H1 (cell line): ENCODE measurements around the gene SHROOM3. TPM values are rescaled to one million over a fixed set of nuclear protein-coding genes. Genes with fewer than 3 reads are reported as not detected.

ENCODE experiments used
- CTCF ChIA-PET: fragments of 300-600 bp; sonication (Branson Sonifier 250); formaldehyde crosslinking; loops from one replicate; lab custom pipeline; 2021; ENCODE audit not compliant: partially characterized antibody; lab: Charles Lee
- POLR2A ChIA-PET: fragments of 300-600 bp; sonication (Branson Sonifier 250); formaldehyde crosslinking; loops from one replicate; lab custom pipeline; 2021; ENCODE audit warnings: inconsistent platforms; ENCODE audit not compliant: partially characterized antibody; lab: Charles Lee
- DNase-seq, 2 experiments: peaks; one replicate each; pipeline versions ENCODE4 v3.0.0 to v3.0.0-alpha.2; 2010 to 2022; ENCODE audit warnings: low spot score in 2 of 2, low read depth in 1 of 2, mixed read lengths in 1 of 2
- FAIRE-seq: peaks from 2 replicates; lab custom pipeline; 2011; peaks lifted over from hg19 to GRCh38; lab: Jason Lieb, UNC
- H2AFZ ChIP-seq: 2 replicates; pipeline ENCODE4 v1.8.1; 2012; ENCODE audit warnings: low read length, inconsistent platforms
- H2AK5ac ChIP-seq: 2 replicates; pipeline ENCODE4 v1.6.1; 2013; ENCODE audit warnings: low read depth, low read length
- H2BK120ac ChIP-seq: replicated peaks from 2 replicates; pipeline ENCODE3; 2013; ENCODE audit warnings: low read depth, low read length, inconsistent platforms
- H2BK12ac ChIP-seq: 2 replicates; pipeline ENCODE4 v1.6.1; 2013; ENCODE audit warnings: low read depth, low read length
- H2BK15ac ChIP-seq: 2 replicates; pipeline ENCODE4 v1.6.1; 2013; ENCODE audit warnings: low read length
- H2BK20ac ChIP-seq: 2 replicates; pipeline ENCODE4 v1.6.1; 2013; ENCODE audit warnings: low read length
- H2BK5ac ChIP-seq: 2 replicates; pipeline ENCODE4 v1.6.1; 2013; ENCODE audit warnings: low read depth, low read length
- H3K14ac ChIP-seq: 2 replicates; pipeline ENCODE4 v1.6.1; 2013; ENCODE audit warnings: inconsistent platforms; ENCODE audit not compliant: insufficient read length
- H3K18ac ChIP-seq: 2 replicates; pipeline ENCODE4 v1.6.1; 2013; ENCODE audit warnings: low read length; ENCODE audit errors: extremely low read depth
- H3K23ac ChIP-seq: 2 replicates; pipeline ENCODE4 v1.6.1; 2013; ENCODE audit warnings: inconsistent platforms; ENCODE audit not compliant: insufficient read length
- H3K23me2 ChIP-seq: 2 replicates; pipeline ENCODE4 v1.6.1; 2013; ENCODE audit warnings: low read depth, low read length
- H3K27ac ChIP-seq: 2 replicates; pipeline ENCODE4 v1.6.1; 2011; ENCODE audit warnings: low read depth, low read length, inconsistent platforms
- H3K27me3 ChIP-seq, 4 experiments: replicated peaks in 1 of 4; 1 replicate in 1 of 4; 2 replicates in 3 of 4; pipeline versions ENCODE4 v1.6.1 to v1.8.1; 2011 to 2013; ENCODE audit warnings: low read length in 3 of 4, mild to moderate bottlenecking in 3 of 4, inconsistent platforms in 2 of 4, mixed read lengths in 2 of 4, moderate library complexity in 1 of 4; ENCODE audit not compliant: control insufficient read depth in 3 of 4, insufficient read depth in 3 of 4; ENCODE audit errors: extremely low read depth in 1 of 4
- H3K36me3 ChIP-seq, 4 experiments: 2 replicates each; pipeline versions ENCODE4 v1.6.1 to v1.8.1; 2011 to 2013; ENCODE audit warnings: mild to moderate bottlenecking in 4 of 4, low read length in 3 of 4, moderate library complexity in 2 of 4, control low read depth in 1 of 4, inconsistent platforms in 1 of 4; ENCODE audit not compliant: insufficient read depth in 4 of 4, control insufficient read depth in 2 of 4
- H3K4ac ChIP-seq: replicated peaks from 2 replicates; pipeline ENCODE3; 2013; ENCODE audit warnings: low read length, low read depth, mixed read lengths, inconsistent platforms; ENCODE audit not compliant: insufficient read length
- H3K4me1 ChIP-seq, 4 experiments: replicated peaks in 1 of 4; 1 replicate in 1 of 4; 2 replicates in 3 of 4; pipeline versions ENCODE4 v1.6.1 to v1.8.1; 2011 to 2013; ENCODE audit warnings: low read length in 3 of 4, inconsistent platforms in 2 of 4, mixed read lengths in 1 of 4; ENCODE audit not compliant: insufficient read depth in 4 of 4, control insufficient read depth in 3 of 4
- H3K4me2 ChIP-seq, 2 experiments: 2 replicates each; pipeline versions ENCODE4 v1.6.1 to v1.8.1; 2011 to 2013; ENCODE audit warnings: low read depth in 2 of 2, low read length in 2 of 2, control low read depth in 1 of 2, inconsistent platforms in 1 of 2, mild to moderate bottlenecking in 1 of 2; ENCODE audit not compliant: insufficient read depth in 1 of 2
- H3K4me3 ChIP-seq, 4 experiments: fragments of 200-600, 300-600 bp in 1 of 4; sonication (generic), shearing (Covaris generic), sonication (Bioruptor Twin) in 1 of 4; 2 replicates each; pipeline versions ENCODE4 v1.5.1 to v1.8.1; 2011 to 2016; ENCODE audit warnings: low read length in 4 of 4, low read depth in 3 of 4, control low read depth in 2 of 4, inconsistent platforms in 2 of 4, mild to moderate bottlenecking in 2 of 4, mixed read lengths in 1 of 4, moderate library complexity in 1 of 4; ENCODE audit not compliant: insufficient read depth in 2 of 4; ENCODE audit errors: extremely low read depth in 1 of 4
- H3K56ac ChIP-seq: replicated peaks from 2 replicates; pipeline ENCODE3; 2013; ENCODE audit warnings: low read depth, mild to moderate bottlenecking, mixed read lengths, low read length, inconsistent platforms; ENCODE audit not compliant: insufficient read length
- H3K79me1 ChIP-seq: 2 replicates; pipeline ENCODE4 v1.6.1; 2013; ENCODE audit warnings: low read depth, low read length, control low read depth
- H3K79me2 ChIP-seq, 2 experiments: 2 replicates each; pipeline versions ENCODE4 v1.6.1 to v1.8.1; 2012 to 2013; ENCODE audit warnings: low read length in 2 of 2, mild to moderate bottlenecking in 2 of 2, inconsistent platforms in 1 of 2; ENCODE audit not compliant: insufficient read depth in 2 of 2, control insufficient read depth in 1 of 2
- H3K9ac ChIP-seq, 4 experiments: replicated peaks in 1 of 4; 1 replicate in 1 of 4; 2 replicates in 3 of 4; pipeline versions ENCODE4 v1.6.1 to v1.8.1; 2011 to 2013; ENCODE audit warnings: low read depth in 3 of 4, low read length in 3 of 4, control low read depth in 2 of 4, mild to moderate bottlenecking in 2 of 4, moderate library complexity in 2 of 4, inconsistent platforms in 1 of 4; ENCODE audit errors: extremely low read depth in 1 of 4
- H3K9me3 ChIP-seq, 2 experiments: 2 replicates each; pipeline versions ENCODE4 v1.6.1 to v1.8.1; 2012 to 2013; ENCODE audit warnings: mild to moderate bottlenecking in 2 of 2, moderate library complexity in 2 of 2, control low read depth in 1 of 2, inconsistent platforms in 1 of 2, low read depth in 1 of 2, low read length in 1 of 2, mixed read lengths in 1 of 2; ENCODE audit not compliant: insufficient read depth in 2 of 2
- H4K20me1 ChIP-seq, 2 experiments: replicated peaks in 1 of 2; 2 replicates each; pipeline versions ENCODE3 to v1.8.1; 2011 to 2013; ENCODE audit warnings: inconsistent platforms in 2 of 2, low read length in 2 of 2, mild to moderate bottlenecking in 1 of 2; ENCODE audit not compliant: insufficient read depth in 2 of 2, control insufficient read depth in 1 of 2
- H4K5ac ChIP-seq: 2 replicates; pipeline ENCODE4 v1.6.1; 2013; ENCODE audit warnings: low read length, low read depth, mixed read lengths, inconsistent platforms; ENCODE audit not compliant: insufficient read length
- H4K8ac ChIP-seq: 2 replicates; pipeline ENCODE4 v1.8.0; 2013; ENCODE audit warnings: mild to moderate bottlenecking, moderate library complexity, low read length, inconsistent platforms; ENCODE audit not compliant: insufficient read depth; ENCODE audit errors: extremely low read depth
- H4K91ac ChIP-seq: replicated peaks from 2 replicates; pipeline ENCODE3; 2013; ENCODE audit warnings: low read length, mixed read lengths, inconsistent platforms; ENCODE audit not compliant: insufficient read length
- BACH1 ChIP-seq: IDR thresholded peaks from 2 replicates; pipeline ENCODE4 v1.6.1; 2012; ENCODE audit warnings: low read length, improper control_type of control experiment
- KDM4A ChIP-seq: IDR thresholded peaks from one replicate; pipeline ENCODE4 v1.7.1; 2012; ENCODE audit warnings: low read depth, mild to moderate bottlenecking, moderate library complexity, low read length, inconsistent platforms; ENCODE audit not compliant: severe bottlenecking
- MAX ChIP-seq: IDR thresholded peaks from 2 replicates; pipeline ENCODE4 v1.6.1; 2012; ENCODE audit warnings: inconsistent platforms
- POU5F1 ChIP-seq: IDR thresholded peaks from 2 replicates; pipeline ENCODE4 v1.6.1; 2011; ENCODE audit warnings: low read depth, mild to moderate bottlenecking, low read length, moderate library complexity
- RFX5 ChIP-seq: IDR thresholded peaks from 2 replicates; pipeline ENCODE4 v1.6.1; 2011; ENCODE audit warnings: low read depth, low read length, improper control_type of control experiment, borderline replicate concordance
- SAP30 ChIP-seq: fragments of 300-600 bp; sonication (generic); IDR thresholded peaks from 2 replicates; pipeline ENCODE4 v1.7.1; 2012; ENCODE audit warnings: low read length, moderate library complexity, mild to moderate bottlenecking, inconsistent platforms; ENCODE audit not compliant: insufficient read depth, insufficient replicate concordance
- SP2 ChIP-seq: IDR thresholded peaks from 2 replicates; pipeline ENCODE4 v1.6.1; 2012; ENCODE audit warnings: mild to moderate bottlenecking, low read length, inconsistent platforms
- SUZ12 ChIP-seq: fragments of 200-600 bp; sonication (generic); IDR thresholded peaks from 2 replicates; pipeline ENCODE4 v1.6.1; 2012; ENCODE audit warnings: mild to moderate bottlenecking, inconsistent platforms, low read length, moderate library complexity, mixed read lengths
- TBP ChIP-seq: IDR thresholded peaks from 2 replicates; pipeline ENCODE4 v1.6.1; 2011; ENCODE audit warnings: low read depth, low read length, improper control_type of control experiment
- TCF12 ChIP-seq: IDR thresholded peaks from 2 replicates; pipeline ENCODE4 v1.6.1; 2011; ENCODE audit warnings: low read depth, mild to moderate bottlenecking, low read length
- YY1 ChIP-seq: IDR thresholded peaks from 2 replicates; pipeline ENCODE4 v1.6.1; 2011; ENCODE audit warnings: low read depth, mild to moderate bottlenecking, low read length
- WGBS, 2 experiments: shearing (Covaris generic) in 1 of 2; methylation state at CpG; one replicate each; pipeline versions ENCODE4 v1.1.6 to v1.1.7; 2013 to 2015; ENCODE audit warnings: low lambda C conversion rate in 2 of 2, mixed read lengths in 2 of 2, inconsistent platforms in 1 of 2, low coverage in 1 of 2, missing lambda C conversion rate in 1 of 2; ENCODE audit not compliant: insufficient replicate concordance in 2 of 2, insufficient coverage in 1 of 2, insufficient read length in 1 of 2; ENCODE audit errors: extremely low coverage in 1 of 2, missing lambda C conversion rate in 1 of 2; 5-methylcytosine and 5-hydroxymethylcytosine counted together
- polyA plus RNA-seq, 7 experiments: library from polyadenylated mRNA; depleted of rRNA in 3 of 7; stranded (reverse) in 5 of 7; unstranded in 2 of 7; fragments of >200 nt in 5 of 7; fragments of 200-250 nt in 2 of 7; gene quantifications; 1 replicate in 5 of 7; 2 replicates in 1 of 7; 4 replicates in 1 of 7; pipeline versions ENCODE4 v1.2.1 to v1.2.3, GENCODE V29; 2011 to 2013; ENCODE audit warnings: missing spikeins in 2 of 7, mixed read lengths in 2 of 7
- total RNA-seq: library from RNA; stranded (reverse); fragmentation: NEBNext Ultra II Directional; extraction: Animal tissue kit (Norgen Biotek cat#: 25700); gene quantifications from 2 replicates; pipeline ENCODE4 v1.2.1, GENCODE V29; 2021
- TF ChIP-seq, protein P1 (sequence below), 3 experiments: IDR thresholded peaks; 1 replicate in 2 of 3; 2 replicates in 1 of 3; pipeline versions ENCODE4 v1.5.1 to v1.6.1; 2011; ENCODE audit warnings: low read length in 3 of 3, mild to moderate bottlenecking in 3 of 3, inconsistent platforms in 2 of 3, low read depth in 1 of 3, moderate library complexity in 1 of 3; ENCODE audit not compliant: insufficient read depth in 1 of 3; ENCODE audit errors: control extremely low read depth in 1 of 3

The SHROOM3 gene
- total and polyA plus RNA-seq, 2 of the 8 experiments (the other 6 are each of a cell fraction or from before 2014, with no cell fraction given), result 15.8 to 34.0 TPM

GRCh38 chr4:76489686-76490161 lies 54.7 kb downstream of the SHROOM3 start:
- Histone ChIP-seq H4K5ac (no peak overlapping the region), H4K20me1 (no peaks in the 10 kb centered on the region), H3K56ac (no peak overlapping the region), H2BK20ac (no peak overlapping the region), H3K27ac (no peak overlapping the region), H3K23me2 (no peaks in the 10 kb centered on the region; the same call in 1 of the 2 replicates), H3K4me3 (no peak overlapping the region), H4K8ac (no peak overlapping the region), H3K23ac (no peak overlapping the region), H2BK12ac (no peak overlapping the region), H3K4me2 (no peak overlapping the region), H3K9me3 (no peaks in the 10 kb centered on the region), H3K79me1 (no peaks in the 10 kb centered on the region), H3K9ac (no peak overlapping the region), H3K27me3 (no peaks in the 10 kb centered on the region), H2BK15ac (no peak overlapping the region), H2AFZ (no peak overlapping the region), H2AK5ac (no peak overlapping the region), H4K91ac (no peak overlapping the region), H3K79me2 (no peaks in the 10 kb centered on the region), H3K14ac (no peak overlapping the region), H2BK120ac (no peak overlapping the region), H3K18ac (no peak overlapping the region), H2BK5ac (no peak overlapping the region), H3K4me1 (peaks cover 3 to 13% (median 8%) of the 10 kb centered on the region in 4 experiments; a peak in 5 of 7 replicates), H3K4ac (no peak overlapping the region), H3K36me3 (no peaks in the 10 kb centered on the region)
- FAIRE-seq (no peak), DNase-seq (no peak)
- 78% methylated on average over 6 of the region's 6 CpGs; no CpG with 5 or more reads in 1 of the 2 experiments for WGBS, 2 experiments
- ChIA-PET CTCF (interaction anchor here (1.2 to 2.2 kb wide), 4 partner anchors 12 to 310 kb away, joined by 3 to 10 read pairs (median 4); no protein-coding TSS in a partner anchor), POLR2A (no interaction called here)
- TF ChIP-seq MAX, result no peak
- no peak for TF ChIP-seq BACH1
- TF ChIP-seq TBP, result no peak
- no peak for TF ChIP-seq RFX5
- no peak for TF ChIP-seq POU5F1
- no peak for TF ChIP-seq YY1
- TF ChIP-seq SP2, result no peak
- TF ChIP-seq, protein P1, sequence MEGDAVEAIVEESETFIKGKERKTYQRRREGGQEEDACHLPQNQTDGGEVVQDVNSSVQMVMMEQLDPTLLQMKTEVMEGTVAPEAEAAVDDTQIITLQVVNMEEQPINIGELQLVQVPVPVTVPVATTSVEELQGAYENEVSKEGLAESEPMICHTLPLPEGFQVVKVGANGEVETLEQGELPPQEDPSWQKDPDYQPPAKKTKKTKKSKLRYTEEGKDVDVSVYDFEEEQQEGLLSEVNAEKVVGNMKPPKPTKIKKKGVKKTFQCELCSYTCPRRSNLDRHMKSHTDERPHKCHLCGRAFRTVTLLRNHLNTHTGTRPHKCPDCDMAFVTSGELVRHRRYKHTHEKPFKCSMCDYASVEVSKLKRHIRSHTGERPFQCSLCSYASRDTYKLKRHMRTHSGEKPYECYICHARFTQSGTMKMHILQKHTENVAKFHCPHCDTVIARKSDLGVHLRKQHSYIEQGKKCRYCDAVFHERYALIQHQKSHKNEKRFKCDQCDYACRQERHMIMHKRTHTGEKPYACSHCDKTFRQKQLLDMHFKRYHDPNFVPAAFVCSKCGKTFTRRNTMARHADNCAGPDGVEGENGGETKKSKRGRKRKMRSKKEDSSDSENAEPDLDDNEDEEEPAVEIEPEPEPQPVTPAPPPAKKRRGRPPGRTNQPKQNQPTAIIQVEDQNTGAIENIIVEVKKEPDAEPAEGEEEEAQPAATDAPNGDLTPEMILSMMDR (IDR thresholded peaks at IDR 0.05; ENCODE audit: control extremely low read depth in 1 of 3, insufficient read depth in 1 of 3, low read depth in 1 of 3, low read length in 3 of 3), result no peak
- TF ChIP-seq KDM4A, result no peak
- no peak for TF ChIP-seq TCF12
- TF ChIP-seq SUZ12, result no peak
- no peak for TF ChIP-seq SAP30
